ENCODE measurements around the gene HCN3.
A peak's percentile ranks its signal among the peaks of the same experiment; 100 is the strongest.

The HCN3 gene

GRCh38 chr1:155254714-155255242, 22.5 kb upstream of the HCN3 start:
- DNase-seq = peak; percentile 67

- DNase-seq = peak; percentile 95
Measured at GRCh38 chr1:155255243-155256007, 21.8 kb upstream of the HCN3 start, which contains the start of gene ENTREP3. Gene ENTREP3 (minus strand): TSS chr1:155255483. CDS start chr1:155254877, 606 bp downstream.

- DNase-seq = no peak
Measured at GRCh38 chr1:155256058-155256852, 21.0 kb upstream of the HCN3 start.

GRCh38 chr1:155260276-155260675, 17.0 kb upstream of the HCN3 start:
- no peak for DNase-seq

- no peak for DNase-seq
Measured at GRCh38 chr1:155261493-155261851, 15.8 kb upstream of the HCN3 start.

- peak; percentile 96 for DNase-seq
Measured at GRCh38 chr1:155261852-155262673, 15.2 kb upstream of the HCN3 start, which contains the start of gene SCAMP3. Gene SCAMP3 (minus strand): TSS chr1:155262360. CDS start chr1:155262151, 209 bp downstream.

- no peak for DNase-seq
Measured at GRCh38 chr1:155263067-155263466, 14.2 kb upstream of the HCN3 start.

- DNase-seq = no peak
Measured at GRCh38 chr1:155266553-155266952, 10.7 kb upstream of the HCN3 start.

- DNase-seq = no peak
Measured at GRCh38 chr1:155267373-155267772, 9.9 kb upstream of the HCN3 start.

GRCh38 chr1:155268630-155269029, 8.6 kb upstream of the HCN3 start:
- no peak for DNase-seq

- DNase-seq = no peak
Measured at GRCh38 chr1:155269381-155269780, 7.9 kb upstream of the HCN3 start.

- DNase-seq = no peak
Measured at GRCh38 chr1:155272466-155273342, 4.6 kb upstream of the HCN3 start.

GRCh38 chr1:155273343-155274245, 3.7 kb upstream of the HCN3 start, which contains the start of gene CLK2:
Gene CLK2 (minus strand): TSS chr1:155273504. CDS start chr1:155270977, 2,527 bp downstream.
- DNase-seq = peak; percentile 97

- DNase-seq = peak; percentile 79
Measured at GRCh38 chr1:155277902-155278688, 832 bp downstream of the HCN3 start.

GRCh38 chr1:155278689-155279160, 1.5 kb downstream of the HCN3 start:
- no peak for DNase-seq

GRCh38 chr1:155279268-155279667, 2.0 kb downstream of the HCN3 start:
- no peak for DNase-seq

- DNase-seq = no peak
Measured at GRCh38 chr1:155282488-155283091, 5.3 kb downstream of the HCN3 start.

- no peak for DNase-seq
Measured at GRCh38 chr1:155284476-155284875, 7.2 kb downstream of the HCN3 start.

- no peak for DNase-seq
Measured at GRCh38 chr1:155285063-155285462, 7.8 kb downstream of the HCN3 start.

Data from left hindlimb (tissue), 1 donor.